UCSD-AML1 (cell line): ENCODE measurements around the gene NQO2.
"Not testable (repeated sequence)": the region's sequence is repeated elsewhere in the genome, so short reads cannot be mapped to it uniquely, and the experiment has no call there.

Experiments
- DNase-seq: peaks from one replicate; lab custom pipeline; 2025; ENCODE audit not compliant: unreplicated experiment; lab: John Stamatoyannopoulos, UW

The NQO2 gene

GRCh38 chr6:3013901-3014674 lies 14.4 kb downstream of the NQO2 start:
- no peak for DNase-seq

GRCh38 chr6:3014675-3015066 lies 15.0 kb downstream of the NQO2 start:
- no peak for DNase-seq

GRCh38 chr6:3015144-3015543 lies 15.4 kb downstream of the NQO2 start:
- no peak for DNase-seq

- DNase-seq: no peak
These were observed 17.0 kb downstream of the NQO2 start for GRCh38 chr6:3016473-3017280.

GRCh38 chr6:3017304-3017703 lies 17.6 kb downstream of the NQO2 start:
- no peak for DNase-seq

- no peak for DNase-seq
These were observed 19.4 kb downstream of the NQO2 start for GRCh38 chr6:3019065-3019464.

- no peak for DNase-seq
These were observed 20.1 kb downstream of the NQO2 start for GRCh38 chr6:3019749-3020320.

GRCh38 chr6:3020976-3021598 lies 21.4 kb downstream of the NQO2 start:
- not testable (repeated sequence) for DNase-seq

- DNase-seq: peak; percentile 60
These were observed 23.3 kb downstream of the NQO2 start for GRCh38 chr6:3022765-3023662.

- peak; percentile 95 for DNase-seq
These were observed 24.2 kb downstream of the NQO2 start for GRCh38 chr6:3023663-3024483.

- no peak for DNase-seq
These were observed 27.3 kb downstream of the NQO2 start for GRCh38 chr6:3026791-3027626.

- not testable (repeated sequence) for DNase-seq
These were observed 28.5 kb downstream of the NQO2 start for GRCh38 chr6:3028156-3028555.

GRCh38 chr6:3031857-3032640 lies 32.4 kb downstream of the NQO2 start:
- no peak for DNase-seq

- no peak for DNase-seq
These were observed 33.3 kb downstream of the NQO2 start for GRCh38 chr6:3032986-3033385.

GRCh38 chr6:3033652-3034051 lies 34.0 kb downstream of the NQO2 start:
- DNase-seq: no peak

- DNase-seq: no peak
These were observed 35.7 kb downstream of the NQO2 start for GRCh38 chr6:3035397-3035796.

- no peak for DNase-seq
These were observed 37.4 kb downstream of the NQO2 start for GRCh38 chr6:3036861-3037637.
